DND-41 (cell line): ENCODE data around the gene DUSP1.
"Not testable (repeated sequence)": the region's sequence is repeated elsewhere in the genome, so short reads cannot be mapped to it uniquely, and the experiment has no call there.

Experiments
- ATAC-seq: fragments of 200-7000 bp; cut with Tn5 transposase; 3 replicates; pipeline ENCODE4 v1.9.1; 2021; ENCODE audit warnings: low read depth; ENCODE audit not compliant: insufficient read depth
- DNase-seq: peaks from one replicate; pipeline ENCODE4 v3.0.0-alpha.2; 2020
- H2AFZ ChIP-seq: 2 replicates; pipeline ENCODE4 v1.6.0; 2012; ENCODE audit warnings: low read depth, low read length
- H3K27ac ChIP-seq: 2 replicates; pipeline ENCODE4 v1.5.1; 2012; ENCODE audit warnings: low read length, inconsistent platforms
- H3K27me3 ChIP-seq: fragments of 200-600 bp; sonication (generic); 2 replicates; pipeline ENCODE4 v1.6.0; 2012; ENCODE audit warnings: low read length, mild to moderate bottlenecking, inconsistent platforms; ENCODE audit not compliant: insufficient read depth, poor library complexity
- H3K36me3 ChIP-seq: 2 replicates; pipeline ENCODE4 v1.5.1; 2012; ENCODE audit warnings: low read length, inconsistent platforms; ENCODE audit not compliant: insufficient read depth
- H3K4me1 ChIP-seq: 2 replicates; pipeline ENCODE4 v1.5.1; 2012; ENCODE audit warnings: mild to moderate bottlenecking, low read length; ENCODE audit not compliant: insufficient read depth
- H3K4me2 ChIP-seq: 2 replicates; pipeline ENCODE4 v1.6.0; 2012; ENCODE audit warnings: mild to moderate bottlenecking, moderate library complexity, low read length, inconsistent platforms; ENCODE audit not compliant: insufficient read depth
- H3K4me3 ChIP-seq, 2 experiments: fragments of 200-600 bp in 1 of 2; shearing (Covaris generic) in 1 of 2; 2 replicates each; pipeline ENCODE4 v1.5.1; 2012 to 2016; ENCODE audit warnings: inconsistent platforms in 2 of 2, low read length in 2 of 2, mild to moderate bottlenecking in 2 of 2, low read depth in 1 of 2, moderate library complexity in 1 of 2
- H3K79me2 ChIP-seq: 2 replicates; pipeline ENCODE4 v1.6.0; 2012; ENCODE audit warnings: low read length, inconsistent platforms; ENCODE audit not compliant: insufficient read depth
- H3K9ac ChIP-seq: 2 replicates; pipeline ENCODE4 v1.6.0; 2012; ENCODE audit warnings: low read depth, mild to moderate bottlenecking, inconsistent platforms, low read length, moderate library complexity
- H3K9me3 ChIP-seq: 2 replicates; pipeline ENCODE4 v1.5.1; 2012; ENCODE audit warnings: low read length, moderate library complexity, mild to moderate bottlenecking, inconsistent platforms; ENCODE audit not compliant: insufficient read depth, severe bottlenecking
- H4K20me1 ChIP-seq: 2 replicates; pipeline ENCODE4 v1.6.0; 2012; ENCODE audit warnings: low read length; ENCODE audit not compliant: insufficient read depth
- EZH2 ChIP-seq: IDR thresholded peaks from 3 replicates; pipeline ENCODE4 v1.6.1; 2012; ENCODE audit warnings: borderline replicate concordance, low read depth, mild to moderate bottlenecking, moderate library complexity, low read length, inconsistent platforms; ENCODE audit not compliant: severe bottlenecking
- TF ChIP-seq, protein P1 (sequence below): IDR thresholded peaks from 2 replicates; pipeline ENCODE4 v1.5.1; 2012; ENCODE audit warnings: borderline replicate concordance, low read length, moderate library complexity, mild to moderate bottlenecking; ENCODE audit not compliant: poor library complexity, severe bottlenecking; ENCODE audit errors: extremely low read depth

DUSP1 gene

DNA sequence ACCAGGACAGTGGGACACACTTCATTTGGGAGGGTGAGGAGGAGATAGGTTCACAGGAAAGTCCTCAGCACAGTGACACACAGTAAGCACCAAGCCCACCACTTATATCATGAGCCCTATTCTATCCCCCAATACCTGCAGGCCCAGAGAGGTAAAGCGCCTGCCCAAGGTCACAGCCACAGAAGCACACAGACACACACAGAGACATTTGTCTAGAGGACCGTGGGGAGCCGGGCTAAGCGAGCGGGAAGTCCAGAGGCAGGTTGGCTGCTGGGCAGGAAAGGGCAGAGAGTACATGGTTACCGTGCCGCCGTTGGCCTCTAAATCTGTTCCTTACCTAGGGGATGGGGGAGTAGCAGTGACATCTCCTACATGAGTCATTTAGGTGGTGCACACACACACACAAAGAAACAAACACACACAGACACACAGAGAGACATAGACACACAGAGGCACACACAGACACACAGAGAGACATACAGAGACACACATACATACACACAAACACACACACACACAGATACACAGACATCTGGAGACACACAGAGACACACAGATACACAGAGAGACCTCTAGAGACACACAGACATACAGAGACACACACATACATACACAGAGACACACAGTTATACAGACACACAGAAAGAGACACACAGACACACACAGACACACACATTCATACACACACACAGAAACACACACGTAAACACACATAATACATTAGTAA lies 15.9 kb upstream of the DUSP1 start:
- Histone ChIP-seq H4K20me1 (no peaks in the 10 kb centered on the region), H3K9me3 (no peaks in the 10 kb centered on the region), H3K79me2 (no peaks in the 10 kb centered on the region), H3K9ac (no peak overlapping the region), H3K27me3 (no peaks in the 10 kb centered on the region), H3K36me3 (no peaks in the 10 kb centered on the region), H3K27ac (no peak overlapping the region), H3K4me3 (no peak overlapping the region), H2AFZ (no peak overlapping the region), H3K4me1 (no peaks in the 10 kb centered on the region), H3K4me2 (no peak overlapping the region)
- TF ChIP-seq, protein P1, sequence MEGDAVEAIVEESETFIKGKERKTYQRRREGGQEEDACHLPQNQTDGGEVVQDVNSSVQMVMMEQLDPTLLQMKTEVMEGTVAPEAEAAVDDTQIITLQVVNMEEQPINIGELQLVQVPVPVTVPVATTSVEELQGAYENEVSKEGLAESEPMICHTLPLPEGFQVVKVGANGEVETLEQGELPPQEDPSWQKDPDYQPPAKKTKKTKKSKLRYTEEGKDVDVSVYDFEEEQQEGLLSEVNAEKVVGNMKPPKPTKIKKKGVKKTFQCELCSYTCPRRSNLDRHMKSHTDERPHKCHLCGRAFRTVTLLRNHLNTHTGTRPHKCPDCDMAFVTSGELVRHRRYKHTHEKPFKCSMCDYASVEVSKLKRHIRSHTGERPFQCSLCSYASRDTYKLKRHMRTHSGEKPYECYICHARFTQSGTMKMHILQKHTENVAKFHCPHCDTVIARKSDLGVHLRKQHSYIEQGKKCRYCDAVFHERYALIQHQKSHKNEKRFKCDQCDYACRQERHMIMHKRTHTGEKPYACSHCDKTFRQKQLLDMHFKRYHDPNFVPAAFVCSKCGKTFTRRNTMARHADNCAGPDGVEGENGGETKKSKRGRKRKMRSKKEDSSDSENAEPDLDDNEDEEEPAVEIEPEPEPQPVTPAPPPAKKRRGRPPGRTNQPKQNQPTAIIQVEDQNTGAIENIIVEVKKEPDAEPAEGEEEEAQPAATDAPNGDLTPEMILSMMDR: no peak
- TF ChIP-seq EZH2: no peak
- no peak for DNase-seq
- no peak for ATAC-seq

DNA sequence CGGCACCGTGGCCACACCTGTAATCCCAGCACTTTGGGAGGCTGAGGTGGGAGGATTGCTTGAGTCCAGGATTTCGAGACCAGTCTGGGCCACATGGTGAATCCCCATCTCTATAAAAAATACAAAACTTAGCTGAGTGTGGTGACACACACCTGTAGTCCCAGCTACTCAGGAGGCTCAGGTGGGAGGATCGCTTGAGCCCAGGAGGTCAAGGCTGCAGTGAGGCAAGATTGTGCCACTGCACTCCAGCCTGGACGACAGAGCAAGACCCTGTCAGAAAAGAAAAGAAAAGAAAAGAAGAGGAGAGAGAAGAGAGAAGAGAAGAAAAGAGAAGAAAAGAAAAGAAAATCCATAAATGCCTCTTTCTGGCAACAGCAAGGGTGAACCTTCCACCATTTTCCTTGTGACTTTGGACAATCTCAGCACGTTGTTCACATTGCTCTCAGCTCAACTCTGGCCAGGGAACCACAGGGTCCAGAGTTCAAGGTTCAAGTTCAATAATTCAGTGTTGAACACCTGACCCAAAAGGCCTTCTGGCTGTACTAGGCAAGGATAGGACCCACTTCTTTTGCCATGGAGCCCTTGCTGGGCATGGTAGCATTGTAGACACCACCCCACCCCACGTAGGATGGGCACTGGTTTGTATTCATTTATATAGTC lies 14.6 kb upstream of the DUSP1 start:
- ATAC-seq (no peak), DNase-seq (no peak)
- no peaks in the 10 kb centered on the region for H3K9me3 ChIP-seq
- H3K4me2 ChIP-seq: no peak overlapping the region
- H3K79me2 ChIP-seq: no peaks in the 10 kb centered on the region
- H3K27ac ChIP-seq: no peak overlapping the region
- no peak overlapping the region for H3K9ac ChIP-seq
- no peak overlapping the region for H2AFZ ChIP-seq
- H3K4me3 ChIP-seq: no peak overlapping the region
- H3K36me3 ChIP-seq: no peaks in the 10 kb centered on the region
- no peaks in the 10 kb centered on the region for H3K4me1 ChIP-seq
- no peaks in the 10 kb centered on the region for H3K27me3 ChIP-seq
- H4K20me1 ChIP-seq: no peaks in the 10 kb centered on the region
- no peak for TF ChIP-seq EZH2
- TF ChIP-seq, protein P1: no peak

DNA sequence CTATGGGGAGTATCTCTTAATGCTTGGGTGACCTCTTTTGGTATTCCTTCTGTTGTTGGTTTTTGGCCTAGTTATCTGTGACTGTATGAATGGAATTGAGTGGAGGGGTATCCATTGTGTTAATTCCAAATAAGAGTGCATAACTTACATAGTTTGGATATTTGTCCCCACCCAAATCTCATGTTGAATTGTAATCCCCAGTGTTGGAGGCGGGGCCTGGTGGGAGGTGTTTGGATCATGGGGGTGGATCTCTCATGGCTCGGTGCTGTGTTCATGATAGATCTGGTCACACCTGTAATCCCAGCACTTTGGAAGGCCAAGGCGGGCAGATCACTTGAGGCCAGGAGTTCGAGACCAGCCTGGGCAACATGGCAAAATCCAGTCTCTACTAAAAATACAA lies 13.2 kb upstream of the DUSP1 start:
- H3K4me1 ChIP-seq, H3K27ac ChIP-seq, ATAC-seq, H3K36me3 ChIP-seq, DNase-seq, H3K4me3 ChIP-seq, H3K27me3 ChIP-seq, H3K9me3 ChIP-seq, H3K79me2 ChIP-seq, H4K20me1 ChIP-seq, H3K9ac ChIP-seq, H3K4me2 ChIP-seq, H2AFZ ChIP-seq: not testable (repeated sequence)

DNA sequence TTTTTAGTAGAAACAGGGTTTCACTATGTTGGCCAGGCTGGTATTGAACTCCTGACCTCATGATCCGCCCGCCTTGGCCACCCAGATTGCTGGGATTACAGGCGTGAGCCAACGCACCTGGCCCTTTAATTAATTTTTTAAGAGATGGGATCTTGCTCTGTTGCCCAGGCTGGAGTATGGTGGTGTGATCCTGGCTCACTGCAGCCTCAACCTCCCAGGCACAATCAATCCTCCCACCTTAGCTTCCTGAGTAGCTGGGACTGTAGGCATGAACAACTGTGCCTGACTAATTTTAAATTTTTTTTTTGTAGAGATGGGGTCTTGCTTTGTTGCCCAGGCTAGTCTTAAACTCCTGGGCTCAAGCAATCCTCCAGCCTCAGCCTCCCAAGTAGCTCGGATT lies 12.3 kb upstream of the DUSP1 start:
- DNase-seq, H3K4me2 ChIP-seq, ATAC-seq, H3K27me3 ChIP-seq, H3K79me2 ChIP-seq, H2AFZ ChIP-seq, H3K4me3 ChIP-seq, H3K27ac ChIP-seq, H3K4me1 ChIP-seq, H4K20me1 ChIP-seq, H3K9me3 ChIP-seq, H3K36me3 ChIP-seq, H3K9ac ChIP-seq: not testable (repeated sequence)
